Prostate gland (tissue), 2 donors: ENCODE measurements around the gene PCDHB15.
"Not testable (repeated sequence)": the region's sequence is repeated elsewhere in the genome, so short reads cannot be mapped to it uniquely, and the experiment has no call there.

Experiments
- CTCF ChIP-seq, 4 experiments: fragments of 200-600 bp in 2 of 4; fragments of 450-650 bp in 2 of 4; sonication (generic) in 2 of 4; IDR thresholded peaks; 1 replicate in 3 of 4; 2 replicates in 1 of 4; pipeline ENCODE4 v1.5.1; 2016 to 2019; ENCODE audit warnings: antibody characterized with exemption in 4 of 4, mild to moderate bottlenecking in 2 of 4, moderate library complexity in 2 of 4
- POLR2A ChIP-seq: fragments of 450-650 bp; IDR thresholded peaks from one replicate; pipeline ENCODE4 v1.6.1; 2016; ENCODE audit warnings: antibody characterized with exemption, mild to moderate bottlenecking
- POLR2AphosphoS5 ChIP-seq: sonication (generic); formaldehyde crosslinking; IDR thresholded peaks from one replicate; pipeline ENCODE4 v1.6.1; 2017; ENCODE audit warnings: antibody characterized with exemption

GRCh38 chr5:141214583-141214982 is 30.6 kb upstream of the PCDHB15 start:
- TF ChIP-seq CTCF (IDR thresholded peaks at IDR 0.05); POLR2A; POLR2AphosphoS5: not testable (repeated sequence)
